K562 (cell line): Measurements from ENCODE around the gene WDHD1. TPM values are rescaled to one million over a fixed set of nuclear protein-coding genes. Genes with fewer than 3 reads are reported as not detected.

ENCODE experiments used
- FIP1L1 ChIP-seq: fragments of 200-400 bp; formaldehyde crosslinking; IDR thresholded peaks from 2 replicates; pipeline ENCODE4 v1.6.1; 2018; ENCODE audit warnings: mild to moderate bottlenecking, low read depth, low read length; ENCODE audit not compliant: poor library complexity, severe bottlenecking
- GATA2 ChIP-seq: sonication (generic); formaldehyde crosslinking; IDR thresholded peaks from 2 replicates; pipeline ENCODE4 v1.4.0; 2020; ENCODE audit warnings: mild to moderate bottlenecking, missing genetic modification reagents
- MTA3 ChIP-seq: fragments of 450-650 bp; formaldehyde crosslinking; IDR thresholded peaks from 2 replicates; pipeline ENCODE4 v1.6.1; 2017; ENCODE audit warnings: mild to moderate bottlenecking, borderline replicate concordance
- RUNX1 ChIP-seq: sonication (generic); IDR thresholded peaks from 2 replicates; pipeline ENCODE4 v1.6.1; 2016; ENCODE audit warnings: antibody characterized with exemption, low read depth
- ZFX ChIP-seq: sonication (generic); formaldehyde crosslinking; IDR thresholded peaks from 2 replicates; pipeline ENCODE4 v1.8.0; 2022; ENCODE audit warnings: mild to moderate bottlenecking, missing genetic modification reagents, moderate library complexity
- polyA plus RNA-seq, 8 experiments: library from polyadenylated mRNA; depleted of rRNA in 4 of 8; stranded (reverse) in 5 of 8; unstranded in 3 of 8; fragments of >200 nt; fragmentation: Nextera tagmentation in 2 of 8; fragmentation: Illumina TruSeq in 1 of 8; extraction: Ambion mirVana in 2 of 8; extraction: Trizol in 1 of 8; gene quantifications; 2 replicates each; pipeline versions ENCODE4 v1.2.1 to v1.2.3, GENCODE V29; 2011 to 2014; ENCODE audit warnings: inconsistent platforms in 1 of 8, missing spikeins in 1 of 8
- total RNA-seq, 7 experiments: library from RNA; depleted of rRNA in 6 of 7; stranded (reverse); fragments of >200 nt in 6 of 7; fragmentation: Illumina TruSeq in 2 of 7; extraction: Trizol in 2 of 7; gene quantifications; 2 replicates each; pipeline versions ENCODE4 v1.2.1 to v1.2.3, GENCODE V29; 2011 to 2021; ENCODE audit warnings: low replicate concordance in 1 of 7
- TF ChIP-seq, protein P1 (sequence below), 2 experiments: fragments of 450-650 bp in 1 of 2; sonication (generic) in 1 of 2; formaldehyde crosslinking in 1 of 2; IDR thresholded peaks; 2 replicates each; pipeline versions ENCODE4 v1.7.1 to v1.9.0; 2016 to 2022; ENCODE audit warnings: inconsistent platforms in 1 of 2, mild to moderate bottlenecking in 1 of 2, missing genetic modification reagents in 1 of 2
- TF ChIP-seq, protein P2 (sequence below), 2 experiments: fragments of 450-650 bp; conservative IDR thresholded peaks; 2 replicates each; pipeline ENCODE4 v1.6.1; 2017; ENCODE audit warnings: mild to moderate bottlenecking in 2 of 2, moderate library complexity in 2 of 2
- TF ChIP-seq, protein P3 (sequence below): IDR thresholded peaks from 2 replicates; pipeline ENCODE4 v1.6.1; 2016; ENCODE audit warnings: missing genetic modification characterization, missing compliant biosample characterization

WDHD1 gene
- total and polyA plus RNA-seq, 9 of the 15 experiments (the other 6 are each of a cell fraction or from before 2014, with no cell fraction given), result 11.7 to 39.1 (median 30.0) TPM

DNA sequence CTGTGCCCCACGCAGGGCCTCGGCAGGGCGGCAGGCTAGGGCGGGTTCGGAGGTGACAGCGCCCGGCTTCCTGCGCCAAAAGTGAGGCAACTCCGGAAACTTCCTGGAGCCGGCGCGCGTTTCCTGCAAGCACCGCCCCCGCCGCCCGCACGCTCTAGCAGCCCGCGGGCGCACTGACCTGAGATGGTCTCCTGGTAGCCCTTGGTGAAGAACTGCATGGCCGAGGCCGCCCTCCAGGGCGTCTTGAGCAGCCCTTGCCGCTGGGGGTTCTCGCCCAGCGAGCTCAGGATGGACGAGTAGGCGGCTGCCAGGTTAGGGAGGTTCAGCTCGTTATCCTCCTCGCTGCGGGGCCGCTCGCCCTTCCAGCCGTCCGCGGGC, 124.8 kb downstream of the WDHD1 start (continued):
- TF ChIP-seq, protein P1, sequence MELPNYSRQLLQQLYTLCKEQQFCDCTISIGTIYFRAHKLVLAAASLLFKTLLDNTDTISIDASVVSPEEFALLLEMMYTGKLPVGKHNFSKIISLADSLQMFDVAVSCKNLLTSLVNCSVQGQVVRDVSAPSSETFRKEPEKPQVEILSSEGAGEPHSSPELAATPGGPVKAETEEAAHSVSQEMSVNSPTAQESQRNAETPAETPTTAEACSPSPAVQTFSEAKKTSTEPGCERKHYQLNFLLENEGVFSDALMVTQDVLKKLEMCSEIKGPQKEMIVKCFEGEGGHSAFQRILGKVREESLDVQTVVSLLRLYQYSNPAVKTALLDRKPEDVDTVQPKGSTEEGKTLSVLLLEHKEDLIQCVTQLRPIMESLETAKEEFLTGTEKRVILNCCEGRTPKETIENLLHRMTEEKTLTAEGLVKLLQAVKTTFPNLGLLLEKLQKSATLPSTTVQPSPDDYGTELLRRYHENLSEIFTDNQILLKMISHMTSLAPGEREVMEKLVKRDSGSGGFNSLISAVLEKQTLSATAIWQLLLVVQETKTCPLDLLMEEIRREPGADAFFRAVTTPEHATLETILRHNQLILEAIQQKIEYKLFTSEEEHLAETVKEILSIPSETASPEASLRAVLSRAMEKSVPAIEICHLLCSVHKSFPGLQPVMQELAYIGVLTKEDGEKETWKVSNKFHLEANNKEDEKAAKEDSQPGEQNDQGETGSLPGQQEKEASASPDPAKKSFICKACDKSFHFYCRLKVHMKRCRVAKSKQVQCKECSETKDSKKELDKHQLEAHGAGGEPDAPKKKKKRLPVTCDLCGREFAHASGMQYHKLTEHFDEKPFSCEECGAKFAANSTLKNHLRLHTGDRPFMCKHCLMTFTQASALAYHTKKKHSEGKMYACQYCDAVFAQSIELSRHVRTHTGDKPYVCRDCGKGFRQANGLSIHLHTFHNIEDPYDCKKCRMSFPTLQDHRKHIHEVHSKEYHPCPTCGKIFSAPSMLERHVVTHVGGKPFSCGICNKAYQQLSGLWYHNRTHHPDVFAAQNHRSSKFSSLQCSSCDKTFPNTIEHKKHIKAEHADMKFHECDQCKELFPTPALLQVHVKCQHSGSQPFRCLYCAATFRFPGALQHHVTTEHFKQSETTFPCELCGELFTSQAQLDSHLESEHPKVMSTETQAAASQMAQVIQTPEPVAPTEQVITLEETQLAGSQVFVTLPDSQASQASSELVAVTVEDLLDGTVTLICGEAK (IDR thresholded peaks at IDR 0.05), result peak; percentile 67; the same call in 1 of the 2 replicates
- TF ChIP-seq, protein P1 (CRISPR knock-in tag; IDR thresholded peaks at IDR 0.05), result no peak
- TF ChIP-seq MTA3, result no peak
- TF ChIP-seq, protein P2, sequence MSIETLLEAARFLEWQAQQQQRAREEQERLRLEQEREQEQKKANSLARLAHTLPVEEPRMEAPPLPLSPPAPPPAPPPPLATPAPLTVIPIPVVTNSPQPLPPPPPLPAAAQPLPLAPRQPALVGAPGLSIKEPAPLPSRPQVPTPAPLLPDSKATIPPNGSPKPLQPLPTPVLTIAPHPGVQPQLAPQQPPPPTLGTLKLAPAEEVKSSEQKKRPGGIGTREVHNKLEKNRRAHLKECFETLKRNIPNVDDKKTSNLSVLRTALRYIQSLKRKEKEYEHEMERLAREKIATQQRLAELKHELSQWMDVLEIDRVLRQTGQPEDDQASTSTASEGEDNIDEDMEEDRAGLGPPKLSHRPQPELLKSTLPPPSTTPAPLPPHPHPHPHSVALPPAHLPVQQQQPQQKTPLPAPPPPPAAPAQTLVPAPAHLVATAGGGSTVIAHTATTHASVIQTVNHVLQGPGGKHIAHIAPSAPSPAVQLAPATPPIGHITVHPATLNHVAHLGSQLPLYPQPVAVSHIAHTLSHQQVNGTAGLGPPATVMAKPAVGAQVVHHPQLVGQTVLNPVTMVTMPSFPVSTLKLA (conservative IDR thresholded peaks at IDR 0.05), result peak; percentile 42 to 65; a peak in 2 of 4 replicates
- TF ChIP-seq, protein P3, sequence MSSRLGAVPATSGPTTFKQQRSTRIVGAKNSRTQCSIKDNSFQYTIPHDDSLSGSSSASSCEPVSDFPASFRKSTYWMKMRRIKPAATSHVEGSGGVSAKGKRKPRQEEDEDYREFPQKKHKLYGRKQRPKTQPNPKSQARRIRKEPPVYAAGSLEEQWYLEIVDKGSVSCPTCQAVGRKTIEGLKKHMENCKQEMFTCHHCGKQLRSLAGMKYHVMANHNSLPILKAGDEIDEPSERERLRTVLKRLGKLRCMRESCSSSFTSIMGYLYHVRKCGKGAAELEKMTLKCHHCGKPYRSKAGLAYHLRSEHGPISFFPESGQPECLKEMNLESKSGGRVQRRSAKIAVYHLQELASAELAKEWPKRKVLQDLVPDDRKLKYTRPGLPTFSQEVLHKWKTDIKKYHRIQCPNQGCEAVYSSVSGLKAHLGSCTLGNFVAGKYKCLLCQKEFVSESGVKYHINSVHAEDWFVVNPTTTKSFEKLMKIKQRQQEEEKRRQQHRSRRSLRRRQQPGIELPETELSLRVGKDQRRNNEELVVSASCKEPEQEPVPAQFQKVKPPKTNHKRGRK (tag), result no peak
- no peak; the same call in 1 of the 2 replicates for TF ChIP-seq ZFX
- no peak for TF ChIP-seq GATA2
- peak; percentile 27 for TF ChIP-seq FIP1L1
- no peak for TF ChIP-seq RUNX1
